NT2/D1 (cell line): ENCODE measurements around the gene KRTAP5-9.
"Not testable (repeated sequence)": the region's sequence is repeated elsewhere in the genome, so short reads cannot be mapped to it uniquely, and the experiment has no call there.

Source experiments
- DNase-seq: peaks from one replicate; pipeline ENCODE4 v3.0.0-alpha.2; 2011; ENCODE audit warnings: low read depth, low spot score
- H3K27me3 ChIP-seq: 2 replicates; pipeline ENCODE4 v1.6.0; 2011; ENCODE audit warnings: mild to moderate bottlenecking; ENCODE audit not compliant: insufficient read length, insufficient read depth
- H3K36me3 ChIP-seq: 2 replicates; pipeline ENCODE4 v1.6.1; 2011; ENCODE audit warnings: mild to moderate bottlenecking, low read length, mixed read lengths; ENCODE audit not compliant: insufficient read depth, insufficient read length
- H3K4me1 ChIP-seq: 2 replicates; pipeline ENCODE4 v1.5.1; 2011; ENCODE audit not compliant: insufficient read depth, insufficient read length
- H3K4me3 ChIP-seq: 2 replicates; pipeline ENCODE4 v1.5.1; 2011; ENCODE audit warnings: low read depth; ENCODE audit not compliant: insufficient read length
- H3K9ac ChIP-seq: 2 replicates; pipeline ENCODE4 v1.6.0; 2011; ENCODE audit warnings: low read depth; ENCODE audit not compliant: insufficient read length
- H3K9me3 ChIP-seq: 2 replicates; pipeline ENCODE4 v1.5.1; 2011; ENCODE audit warnings: mild to moderate bottlenecking, low read length; ENCODE audit not compliant: insufficient read depth
- SUZ12 ChIP-seq: IDR thresholded peaks from 2 replicates; pipeline ENCODE4 v1.6.1; 2011; ENCODE audit not compliant: insufficient read length, insufficient read depth; ENCODE audit errors: extremely low read depth
- YY1 ChIP-seq: IDR thresholded peaks from 2 replicates; pipeline ENCODE4 v1.6.1; 2011; ENCODE audit not compliant: insufficient read length, insufficient read depth
- ZNF274 ChIP-seq: IDR thresholded peaks from 2 replicates; pipeline ENCODE4 v1.6.1; 2011; ENCODE audit warnings: mild to moderate bottlenecking, low read depth, low read length

The KRTAP5-9 gene

DNA sequence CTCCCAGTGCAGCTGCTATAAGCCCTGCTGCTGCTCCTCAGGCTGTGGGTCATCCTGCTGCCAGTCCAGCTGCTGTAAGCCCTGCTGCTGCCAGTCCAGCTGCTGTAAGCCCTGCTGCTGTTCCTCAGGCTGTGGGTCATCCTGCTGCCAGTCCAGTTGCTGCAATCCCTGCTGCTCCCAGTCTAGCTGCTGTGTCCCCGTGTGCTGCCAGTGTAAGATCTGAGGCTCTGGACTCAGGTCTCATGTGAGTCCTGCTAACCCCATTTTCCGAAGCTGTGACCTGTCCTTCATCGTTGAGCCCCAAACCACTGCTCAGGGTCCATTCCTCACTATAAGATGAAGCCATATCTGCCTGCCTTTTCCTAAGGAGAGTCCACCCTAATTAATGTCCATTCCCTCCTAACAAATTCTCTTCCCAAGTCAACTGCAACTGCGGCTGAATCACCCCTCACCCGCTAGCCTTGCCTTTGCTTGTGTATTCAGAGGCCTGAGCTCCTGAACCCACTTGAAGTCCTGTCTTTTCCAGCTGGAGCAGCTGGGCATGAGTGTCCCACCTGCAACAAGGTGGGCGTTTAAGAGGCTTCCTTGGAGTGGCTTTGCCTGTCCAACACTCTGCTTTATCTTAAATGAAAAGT is 20.5 kb upstream of the KRTAP5-9 start:
- Histone ChIP-seq H3K4me1 (peaks cover 2% of the 10 kb centered on the region), H3K9me3 (no peaks in the 10 kb centered on the region), H3K36me3 (no peaks in the 10 kb centered on the region), H3K27me3 (no peaks in the 10 kb centered on the region), H3K4me3 (no peak overlapping the region), H3K9ac (no peak overlapping the region)
- TF ChIP-seq SUZ12 (no peak), ZNF274 (no peak), YY1 (no peak)
- no peak for DNase-seq

DNA sequence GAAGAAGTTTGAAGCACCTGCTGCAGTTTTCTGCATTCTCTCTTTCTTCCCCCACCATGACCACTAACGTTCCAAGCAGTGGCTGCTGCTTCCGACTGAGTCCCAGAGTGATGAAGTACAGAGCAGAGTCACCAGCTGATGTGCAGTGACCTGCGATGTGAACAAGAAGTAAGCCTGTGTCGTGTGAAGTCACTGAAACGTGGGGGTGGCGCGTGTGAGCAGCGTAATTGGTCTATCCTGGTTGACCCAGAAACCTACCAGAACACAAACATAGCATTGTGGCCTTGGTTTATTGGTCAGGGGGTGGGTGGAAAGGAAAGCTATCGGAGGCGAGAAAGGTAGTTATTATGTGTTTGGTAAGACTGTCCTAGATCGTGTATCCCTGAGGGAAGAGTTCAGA is 17.6 kb upstream of the KRTAP5-9 start:
- Histone ChIP-seq H3K4me1 (peaks cover 2% of the 10 kb centered on the region), H3K27me3 (no peaks in the 10 kb centered on the region), H3K9me3 (no peaks in the 10 kb centered on the region), H3K9ac (no peak overlapping the region), H3K4me3 (no peak overlapping the region), H3K36me3 (no peaks in the 10 kb centered on the region)
- no peak for DNase-seq
- TF ChIP-seq ZNF274 = no peak
- no peak for TF ChIP-seq SUZ12
- TF ChIP-seq YY1 = no peak

DNA sequence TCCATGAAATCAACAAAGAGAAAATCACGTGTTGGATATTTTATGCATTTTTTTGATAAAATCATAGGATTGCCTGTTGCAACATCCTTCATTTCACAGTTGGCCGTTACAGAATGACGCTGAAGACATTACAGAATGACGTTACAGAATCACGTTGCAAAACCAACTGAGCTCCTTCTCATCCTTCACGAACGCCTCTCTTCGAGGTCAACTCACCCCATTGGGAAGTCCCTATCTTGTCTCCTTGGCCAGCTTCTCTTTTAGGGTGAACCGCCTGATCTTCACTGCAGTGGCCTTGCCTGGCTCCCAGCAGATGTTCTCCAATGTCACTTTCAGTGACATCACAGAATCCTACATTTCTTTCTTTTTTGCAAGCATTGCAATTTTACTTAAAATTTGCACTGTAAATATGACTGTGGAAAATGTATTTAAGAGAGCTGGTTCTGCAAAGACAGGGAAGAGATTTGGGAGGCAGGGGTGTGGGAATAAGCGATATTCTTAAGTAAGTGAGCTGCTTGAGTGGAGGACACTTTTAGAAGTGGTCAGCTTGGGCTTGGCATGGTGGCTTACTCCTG is 16.1 kb upstream of the KRTAP5-9 start:
- Histone ChIP-seq H3K4me1 (peaks cover 2% of the 10 kb centered on the region), H3K4me3 (no peak overlapping the region), H3K9me3 (no peaks in the 10 kb centered on the region), H3K9ac (no peak overlapping the region), H3K36me3 (no peaks in the 10 kb centered on the region), H3K27me3 (no peaks in the 10 kb centered on the region)
- no peak for TF ChIP-seq YY1
- TF ChIP-seq ZNF274 = no peak
- no peak for TF ChIP-seq SUZ12
- no peak for DNase-seq

DNA sequence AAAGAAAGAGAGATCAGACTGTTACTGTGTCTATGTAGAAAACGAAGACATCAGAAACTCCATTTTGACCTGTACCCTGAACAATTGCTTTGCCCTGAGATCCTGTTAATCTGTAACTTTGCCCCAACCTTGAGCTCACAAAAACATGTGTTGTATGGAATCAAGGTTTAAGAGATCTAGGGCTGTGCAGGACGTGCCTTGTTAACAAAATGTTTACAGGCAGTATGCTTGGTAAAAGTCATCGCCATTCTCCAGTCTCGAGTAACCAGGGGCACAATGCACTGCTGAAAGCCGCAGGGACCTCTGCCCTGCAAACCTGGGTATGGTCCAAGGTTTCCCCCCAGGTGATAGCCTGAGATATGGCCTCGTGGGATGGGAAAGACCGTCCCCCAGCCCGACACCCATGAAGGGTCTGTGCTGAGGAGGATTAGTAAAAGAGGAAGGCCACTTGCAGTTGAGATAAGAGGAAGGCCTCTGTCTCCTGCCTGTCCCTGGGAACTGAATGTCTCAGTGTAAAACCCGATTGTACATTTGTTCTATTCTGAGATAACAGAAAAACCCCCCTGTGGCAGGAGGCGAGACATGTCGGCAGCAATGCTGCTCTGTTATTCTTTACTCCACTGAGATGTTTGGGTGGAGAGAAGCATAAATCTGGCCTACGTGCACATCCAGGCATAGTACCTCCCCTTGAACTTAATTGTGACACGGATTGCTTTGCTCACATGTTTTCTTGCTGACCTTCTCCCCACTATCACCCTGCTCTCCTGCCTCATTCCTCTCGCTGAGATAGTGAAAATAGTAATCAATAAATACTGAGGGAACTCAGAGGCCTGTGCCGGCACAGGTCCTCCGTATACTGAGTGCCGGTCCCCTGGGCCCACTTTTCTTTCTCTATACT is 13.3 kb upstream of the KRTAP5-9 start:
- not testable (repeated sequence) for DNase-seq

DNA sequence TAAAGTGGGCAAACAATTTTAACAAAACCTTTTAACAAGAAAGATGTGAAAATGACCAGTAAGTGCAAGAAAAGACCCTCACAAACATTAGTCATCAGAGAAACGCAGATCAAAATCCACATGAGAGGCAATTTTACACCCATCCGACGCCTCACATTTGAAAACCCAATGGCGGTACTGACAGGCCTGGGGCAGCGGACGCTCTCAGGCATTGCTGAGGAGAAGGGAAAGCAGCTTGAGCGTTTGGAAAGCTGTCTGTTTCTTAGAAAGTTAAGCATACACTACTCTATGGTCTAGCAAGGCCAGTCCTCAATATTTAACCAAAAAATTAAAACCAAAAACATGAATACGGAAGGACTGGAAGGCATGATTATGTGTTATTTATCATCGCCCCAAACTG is 12.4 kb upstream of the KRTAP5-9 start:
- Histone ChIP-seq H3K4me1 (peaks cover 4% of the 10 kb centered on the region), H3K27me3 (no peaks in the 10 kb centered on the region), H3K4me3 (no peak overlapping the region), H3K9me3 (no peaks in the 10 kb centered on the region), H3K36me3 (no peaks in the 10 kb centered on the region), H3K9ac (no peak overlapping the region)
- TF ChIP-seq SUZ12 = no peak
- no peak for TF ChIP-seq ZNF274
- DNase-seq = no peak

More for the DNA sequence above, 13.3 kb upstream of the KRTAP5-9 start:
- not testable (repeated sequence) for H3K27me3 ChIP-seq, H3K36me3 ChIP-seq, H3K9ac ChIP-seq, H3K4me3 ChIP-seq, H3K4me1 ChIP-seq, H3K9me3 ChIP-seq

DNA sequence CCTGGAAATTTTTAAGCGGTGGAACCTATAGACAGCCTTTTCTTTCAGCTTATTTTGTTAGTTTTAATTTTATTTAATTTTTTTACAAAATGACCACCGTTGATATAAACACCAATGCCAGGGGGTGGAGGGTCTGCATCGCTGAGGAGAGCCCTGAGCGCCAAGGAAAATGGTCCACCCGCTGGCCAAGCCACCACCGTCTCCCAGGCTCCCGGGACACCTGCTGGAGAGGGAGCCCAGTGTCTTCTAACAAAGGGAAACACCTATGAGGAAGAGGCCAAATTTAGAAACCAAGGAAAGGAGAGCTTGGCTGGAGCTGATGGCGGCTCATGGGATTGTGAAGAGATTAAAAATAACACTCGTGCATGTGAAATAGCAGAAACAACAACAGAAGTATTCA is 10.7 kb upstream of the KRTAP5-9 start:
- TF ChIP-seq SUZ12 (no peak), ZNF274 (no peak), YY1 (no peak)
- H3K4me1 ChIP-seq = peaks cover 4% of the 10 kb centered on the region
- no peak overlapping the region for H3K4me3 ChIP-seq
- no peaks in the 10 kb centered on the region; the same call in 1 of the 2 replicates for H3K9me3 ChIP-seq
- no peak overlapping the region for H3K9ac ChIP-seq
- H3K36me3 ChIP-seq = no peaks in the 10 kb centered on the region
- no peak for DNase-seq
- H3K27me3 ChIP-seq = no peaks in the 10 kb centered on the region

DNA sequence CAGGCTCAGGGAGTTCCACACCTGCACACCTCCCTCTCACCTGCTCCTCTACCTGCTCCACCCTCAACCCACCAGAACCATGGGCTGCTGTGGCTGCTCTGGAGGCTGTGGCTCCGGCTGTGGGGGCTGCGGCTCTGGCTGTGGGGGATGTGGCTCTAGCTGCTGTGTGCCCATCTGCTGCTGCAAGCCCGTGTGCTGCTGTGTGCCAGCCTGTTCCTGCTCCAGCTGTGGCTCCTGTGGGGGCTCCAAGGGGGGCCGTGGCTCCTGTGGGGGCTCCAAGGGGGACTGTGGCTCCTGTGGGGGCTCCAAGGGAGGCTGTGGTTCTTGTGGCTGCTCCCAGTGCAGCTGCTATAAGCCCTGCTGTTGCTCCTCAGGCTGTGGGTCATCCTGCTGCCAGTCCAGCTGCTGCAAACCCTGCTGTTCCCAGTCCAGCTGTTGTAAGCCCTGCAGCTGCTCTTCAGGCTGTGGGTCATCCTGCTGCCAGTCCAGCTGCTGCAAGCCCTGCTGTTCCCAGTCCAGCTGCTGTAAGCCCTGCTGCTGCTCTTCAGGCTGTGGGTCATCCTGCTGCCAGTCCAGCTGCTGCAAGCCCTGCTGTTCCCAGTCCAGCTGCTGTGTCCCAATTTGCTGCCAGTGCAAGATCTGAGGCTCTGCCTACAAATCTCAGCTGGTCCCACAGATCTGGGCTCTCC is 10.1 kb upstream of the KRTAP5-9 start, which contains the start of gene KRTAP5-8:
TSS of gene KRTAP5-8 (plus strand) at position 49 of the 689 bp plus-strand sequence. CDS start at position 80, 31 bp downstream.
- not testable (repeated sequence) for H3K9me3 ChIP-seq, DNase-seq, H3K4me3 ChIP-seq, H3K4me1 ChIP-seq, H3K36me3 ChIP-seq, H3K9ac ChIP-seq, H3K27me3 ChIP-seq
